ENCODE measurements around the gene FTSJ1.

The FTSJ1 gene

GRCh38 chrX:48489296-48489695, 13.3 kb downstream of the FTSJ1 start:
- no peak overlapping the region for H3K4me3 ChIP-seq (replicated peaks; ENCODE audit: low read depth, low read length)
- no peak for DNase-seq (ENCODE audit: low read depth)
- TF ChIP-seq, protein P1, sequence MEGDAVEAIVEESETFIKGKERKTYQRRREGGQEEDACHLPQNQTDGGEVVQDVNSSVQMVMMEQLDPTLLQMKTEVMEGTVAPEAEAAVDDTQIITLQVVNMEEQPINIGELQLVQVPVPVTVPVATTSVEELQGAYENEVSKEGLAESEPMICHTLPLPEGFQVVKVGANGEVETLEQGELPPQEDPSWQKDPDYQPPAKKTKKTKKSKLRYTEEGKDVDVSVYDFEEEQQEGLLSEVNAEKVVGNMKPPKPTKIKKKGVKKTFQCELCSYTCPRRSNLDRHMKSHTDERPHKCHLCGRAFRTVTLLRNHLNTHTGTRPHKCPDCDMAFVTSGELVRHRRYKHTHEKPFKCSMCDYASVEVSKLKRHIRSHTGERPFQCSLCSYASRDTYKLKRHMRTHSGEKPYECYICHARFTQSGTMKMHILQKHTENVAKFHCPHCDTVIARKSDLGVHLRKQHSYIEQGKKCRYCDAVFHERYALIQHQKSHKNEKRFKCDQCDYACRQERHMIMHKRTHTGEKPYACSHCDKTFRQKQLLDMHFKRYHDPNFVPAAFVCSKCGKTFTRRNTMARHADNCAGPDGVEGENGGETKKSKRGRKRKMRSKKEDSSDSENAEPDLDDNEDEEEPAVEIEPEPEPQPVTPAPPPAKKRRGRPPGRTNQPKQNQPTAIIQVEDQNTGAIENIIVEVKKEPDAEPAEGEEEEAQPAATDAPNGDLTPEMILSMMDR (IDR thresholded peaks at IDR 0.05; ENCODE audit: low read length, missing control alignments), result no peak

- H3K4me3 ChIP-seq (replicated peaks; ENCODE audit: low read depth, low read length), result no peak overlapping the region
- TF ChIP-seq, protein P1 (IDR thresholded peaks at IDR 0.05; ENCODE audit: low read length, missing control alignments), result no peak
Measured at GRCh38 chrX:48489892-48490291, 13.9 kb downstream of the FTSJ1 start.

DNA sequence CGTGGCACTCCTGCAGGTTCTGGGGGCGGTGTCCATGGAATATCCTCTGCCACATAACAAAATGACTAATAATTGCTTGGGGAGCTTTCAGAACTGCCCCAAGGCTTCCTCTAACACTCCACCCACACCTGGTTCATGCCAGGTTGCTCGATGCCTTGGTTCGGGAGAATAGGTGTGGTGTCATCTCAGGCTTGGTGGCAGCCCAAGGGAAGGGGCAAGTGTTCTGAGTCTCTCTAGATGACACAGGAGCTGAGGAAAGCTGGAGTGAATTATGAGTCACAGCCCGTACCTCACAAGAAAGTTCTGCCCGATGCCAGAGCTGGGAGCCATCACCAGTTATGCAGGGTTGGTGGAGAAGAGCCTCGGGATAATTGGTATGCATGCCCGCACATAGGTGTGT, 14.7 kb downstream of the FTSJ1 start:
- H3K4me3 ChIP-seq (replicated peaks; ENCODE audit: low read depth, low read length), result no peak overlapping the region
- no peak for DNase-seq (ENCODE audit: low read depth)
- TF ChIP-seq, protein P1 (IDR thresholded peaks at IDR 0.05; ENCODE audit: low read length, missing control alignments), result no peak

More at GRCh38 chrX:48489892-48490291, 13.9 kb downstream of the FTSJ1 start:
- DNase-seq (ENCODE audit: low read depth), result no peak

DNA sequence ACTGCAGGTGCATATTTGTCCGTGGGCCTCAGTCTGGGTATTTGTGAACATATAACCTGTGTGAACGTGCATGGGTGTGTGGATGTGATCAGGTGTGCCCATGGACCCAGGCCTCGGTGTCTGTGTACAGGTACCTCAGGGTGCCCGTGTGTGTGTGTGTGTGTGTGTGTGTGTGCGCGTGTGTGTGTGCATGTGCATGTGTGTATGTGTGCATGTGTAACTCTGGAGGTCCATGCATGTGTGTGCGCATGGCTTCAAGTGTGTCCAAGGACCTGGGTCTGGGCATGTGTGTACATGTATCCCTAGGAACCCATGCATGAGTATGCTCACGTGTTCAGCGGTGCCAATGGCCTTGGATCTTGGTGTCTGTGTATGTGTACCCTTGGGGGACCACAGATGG, 15.8 kb downstream of the FTSJ1 start:
- DNase-seq (ENCODE audit: low read depth), result no peak
- no peak overlapping the region for H3K4me3 ChIP-seq (replicated peaks; ENCODE audit: low read depth, low read length)
- TF ChIP-seq, protein P1 (IDR thresholded peaks at IDR 0.05; ENCODE audit: low read length, missing control alignments), result no peak

DNA sequence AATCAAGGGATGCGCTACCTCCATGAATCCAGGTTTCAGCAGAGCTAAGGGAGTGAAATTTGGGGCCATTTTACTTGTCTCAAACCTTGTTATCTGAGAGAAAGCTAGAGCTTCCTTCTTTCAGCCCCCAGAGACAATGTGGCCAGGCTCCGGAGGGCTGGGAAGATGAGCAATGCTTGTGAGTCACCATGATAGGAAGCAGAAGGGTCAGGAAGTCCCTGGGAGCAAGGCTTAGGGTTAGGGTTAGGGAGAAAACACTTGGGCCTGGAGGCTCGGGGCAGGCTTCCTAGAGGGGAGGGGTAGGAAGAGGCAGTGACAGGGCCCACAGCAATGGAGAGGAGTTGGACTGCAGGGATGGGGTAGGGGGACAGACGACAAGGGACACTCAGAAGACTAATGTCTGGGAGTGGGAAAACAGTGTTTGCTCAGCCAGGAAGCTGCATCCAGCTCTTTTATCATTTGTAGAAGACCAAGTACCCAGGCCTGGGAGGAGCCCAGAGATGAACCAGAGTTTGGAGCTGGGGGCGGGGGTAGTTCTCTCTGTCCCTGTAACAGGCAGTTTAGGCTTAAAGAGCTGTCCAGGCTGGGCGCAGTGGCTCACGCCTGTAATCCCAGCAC, 16.4 kb downstream of the FTSJ1 start:
- TF ChIP-seq, protein P1 (IDR thresholded peaks at IDR 0.05; ENCODE audit: low read length, missing control alignments), result no peak
- no peak overlapping the region for H3K4me3 ChIP-seq (replicated peaks; ENCODE audit: low read depth, low read length)
- DNase-seq (ENCODE audit: low read depth), result peak; percentile 17

DNA sequence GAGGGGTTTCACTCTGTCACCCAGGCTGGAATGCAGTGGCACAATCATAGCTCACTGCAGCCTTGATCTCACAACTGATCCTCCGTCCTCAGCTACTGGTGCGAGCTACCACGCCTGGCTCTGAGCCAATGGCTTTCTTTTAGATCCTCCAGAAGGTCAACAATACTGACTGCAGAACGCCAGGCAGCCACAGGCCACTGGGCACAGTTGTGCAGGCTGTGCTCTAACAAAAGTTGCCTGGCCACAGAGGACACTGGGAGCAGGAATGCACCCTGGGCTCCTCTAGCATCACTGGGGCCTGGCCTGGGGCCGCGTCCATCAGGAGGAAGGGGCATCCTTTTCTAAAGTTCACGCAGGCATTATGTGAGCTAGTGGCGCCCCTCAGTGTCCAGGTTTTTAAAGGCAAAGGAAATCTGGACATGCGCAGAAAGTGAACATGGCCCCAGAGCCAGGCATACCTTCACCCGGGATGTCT, 17.9 kb downstream of the FTSJ1 start:
- TF ChIP-seq, protein P1 (IDR thresholded peaks at IDR 0.05; ENCODE audit: low read length, missing control alignments), result peak; percentile 36
- DNase-seq (ENCODE audit: low read depth), result peak; percentile 51
- H3K4me3 ChIP-seq (replicated peaks; ENCODE audit: low read depth, low read length), result no peak overlapping the region

GRCh38 chrX:48496660-48497059, 20.7 kb downstream of the FTSJ1 start:
- H3K4me3 ChIP-seq (replicated peaks; ENCODE audit: low read depth, low read length), result no peak overlapping the region
- TF ChIP-seq, protein P1 (IDR thresholded peaks at IDR 0.05; ENCODE audit: low read length, missing control alignments), result no peak
- no peak for DNase-seq (ENCODE audit: low read depth)
